HEK293T (cell line): ENCODE results near the gene DMGDH.

ENCODE experiments used
- CTCF ChIA-PET: fragments of 350-600 bp; formaldehyde crosslinking; extraction: SDS; loops from one replicate; lab custom pipeline; 2021; ENCODE audit warnings: antibody characterized with exemption, inconsistent platforms; lab: Yijun Ruan, JAX
- POLR2A ChIA-PET: fragments of 350-600 bp; formaldehyde crosslinking; extraction: SDS; loops from one replicate; lab custom pipeline; 2020; ENCODE audit warnings: antibody characterized with exemption, inconsistent platforms; lab: Yijun Ruan, JAX
- DNase-seq: peaks from one replicate; pipeline ENCODE4 v3.0.0; 2012; ENCODE audit warnings: mixed read lengths; ENCODE audit errors: extremely low spot score
- ARNT ChIP-seq: fragments of 450-650 bp; IDR thresholded peaks from 2 replicates; pipeline ENCODE4 v1.6.1; 2017; ENCODE audit warnings: mild to moderate bottlenecking
- BHLHE40 ChIP-seq: fragments of 450-650 bp; IDR thresholded peaks from 2 replicates; pipeline ENCODE4 v1.6.1; 2016; ENCODE audit warnings: mild to moderate bottlenecking, moderate library complexity, borderline replicate concordance
- CTBP1 ChIP-seq: fragments of 450-650 bp; IDR thresholded peaks from 2 replicates; pipeline ENCODE4 v1.6.1; 2016; ENCODE audit warnings: borderline replicate concordance
- ELF4 ChIP-seq: fragments of 450-650 bp; IDR thresholded peaks from 2 replicates; pipeline ENCODE4 v1.6.1; 2017; ENCODE audit warnings: antibody characterized with exemption
- FOXA1 ChIP-seq: fragments of 450-650 bp; IDR thresholded peaks from 2 replicates; pipeline ENCODE4 v1.6.1; 2016; ENCODE audit warnings: mild to moderate bottlenecking
- FOXK2 ChIP-seq: fragments of 450-650 bp; IDR thresholded peaks from 2 replicates; pipeline ENCODE4 v1.6.1; 2016; ENCODE audit warnings: mild to moderate bottlenecking
- FOXM1 ChIP-seq: fragments of 450-650 bp; IDR thresholded peaks from 2 replicates; pipeline ENCODE4 v1.6.1; 2017; ENCODE audit warnings: mild to moderate bottlenecking, borderline replicate concordance
- HDGF ChIP-seq: fragments of 450-650 bp; IDR thresholded peaks from 2 replicates; pipeline ENCODE4 v1.6.1; 2017; ENCODE audit warnings: antibody characterized with exemption, borderline replicate concordance
- L3MBTL2 ChIP-seq: fragments of 450-650 bp; conservative IDR thresholded peaks from 2 replicates; pipeline ENCODE4 v1.6.1; 2016; ENCODE audit warnings: mild to moderate bottlenecking
- LEF1 ChIP-seq: fragments of 450-650 bp; IDR thresholded peaks from 2 replicates; pipeline ENCODE4 v1.6.1; 2017; ENCODE audit warnings: mild to moderate bottlenecking, borderline replicate concordance
- NFRKB ChIP-seq: fragments of 450-650 bp; IDR thresholded peaks from 2 replicates; pipeline ENCODE4 v1.6.1; 2016; ENCODE audit warnings: mild to moderate bottlenecking, moderate library complexity
- PKNOX1 ChIP-seq: fragments of 450-650 bp; IDR thresholded peaks from 2 replicates; pipeline ENCODE4 v1.6.1; 2016
- SP1 ChIP-seq: fragments of 450-650 bp; IDR thresholded peaks from 2 replicates; pipeline ENCODE4 v1.6.1; 2017
- SUZ12 ChIP-seq: fragments of 450-650 bp; IDR thresholded peaks from 2 replicates; pipeline ENCODE4 v1.6.1; 2016; ENCODE audit warnings: mild to moderate bottlenecking
- TARDBP ChIP-seq: fragments of 450-650 bp; IDR thresholded peaks from 2 replicates; pipeline ENCODE4 v1.6.1; 2016
- ZNF384 ChIP-seq: fragments of 450-650 bp; IDR thresholded peaks from 2 replicates; pipeline ENCODE4 v1.6.1; 2016

The DMGDH gene

GRCh38 chr5:79069488-79070349, at the start of gene DMGDH, which contains the start of gene BHMT2:
DMGDH (minus strand) TSS chr5:79069674; CDS start chr5:79069620, 54 bp downstream.
BHMT2 (plus strand) TSS chr5:79069767; CDS start chr5:79069783, 16 bp downstream.
- TF ChIP-seq HDGF (no peak), PKNOX1 (no peak), ARNT (no peak), SP1 (no peak), ZNF384 (no peak), FOXA1 (no peak), FOXK2 (no peak), NFRKB (no peak), TARDBP (no peak), ELF4 (no peak), FOXM1 (no peak), L3MBTL2 (no peak), CTBP1 (no peak)
- ChIA-PET CTCF (no interaction called here), POLR2A (no interaction called here)
- DNase-seq = no peak

- no peak for TF ChIP-seq FOXM1
- TF ChIP-seq ZNF384 = no peak
- TF ChIP-seq SP1 = no peak
- TF ChIP-seq L3MBTL2 = no peak
- no peak for TF ChIP-seq BHLHE40
- no peak for TF ChIP-seq FOXK2
- TF ChIP-seq FOXA1 = no peak
- no peak for TF ChIP-seq ELF4
- TF ChIP-seq LEF1 = no peak
- TF ChIP-seq NFRKB = no peak
- no peak for TF ChIP-seq ARNT
- no peak for TF ChIP-seq CTBP1
- TF ChIP-seq TARDBP = no peak
- TF ChIP-seq PKNOX1 = no peak
- TF ChIP-seq HDGF = no peak
- TF ChIP-seq SUZ12 = no peak
- no peak for DNase-seq
- POLR2A ChIA-PET = no interaction called here
- CTCF ChIA-PET = interaction anchor here (0.6 kb wide), 1 partner anchor 20 kb away, joined by 7 read pairs; no protein-coding TSS in a partner anchor
These were observed 43.2 kb upstream of the DMGDH start for GRCh38 chr5:79112703-79113058.

GRCh38 chr5:79111960-79112702, 42.7 kb upstream of the DMGDH start:
- no peak for TF ChIP-seq TARDBP
- no peak for TF ChIP-seq LEF1
- no peak for TF ChIP-seq ELF4
- no peak for TF ChIP-seq ARNT
- no peak for TF ChIP-seq SP1
- no peak for TF ChIP-seq CTBP1
- no peak for TF ChIP-seq HDGF
- DNase-seq = no peak
- CTCF ChIA-PET = interaction anchor here (0.6 kb wide), 1 partner anchor 21 kb away, joined by 7 read pairs; no protein-coding TSS in a partner anchor
- POLR2A ChIA-PET = no interaction called here

- DNase-seq = no peak
- TF ChIP-seq HDGF (no peak), LEF1 (no peak), ZNF384 (no peak), SP1 (no peak)
- POLR2A ChIA-PET = no interaction called here
- CTCF ChIA-PET = no interaction called here
These were observed 42.0 kb upstream of the DMGDH start, which contains the start of gene BHMT for GRCh38 chr5:79111387-79111959. BHMT (plus strand) TSS chr5:79111809; CDS start chr5:79111886, 77 bp downstream.

- ChIA-PET CTCF (interaction anchor here (1.1 to 1.2 kb wide), 2 partner anchors 85 to 89 kb away, joined by 6 to 10 read pairs; no protein-coding TSS in a partner anchor), POLR2A (no interaction called here)
- TF ChIP-seq NFRKB = no peak
- TF ChIP-seq PKNOX1 = 0 out of 2 replicates have a peak, but pooled peaks have one; percentile 7
- peak; percentile 28 for DNase-seq
These were observed 40.3 kb upstream of the DMGDH start for GRCh38 chr5:79109527-79110492.
